GM18951 (cell line): Measurements from ENCODE around the gene NCKAP5.

Experiments used
- POLR2A ChIP-seq: IDR thresholded peaks from 4 replicates; pipeline ENCODE4 v1.6.1; 2011; ENCODE audit warnings: mild to moderate bottlenecking; ENCODE audit not compliant: insufficient read length, insufficient read depth; ENCODE audit errors: extremely low read depth
- in situ Hi-C: fragments of 300-500 bp; cut with MboI; formaldehyde crosslinking; loops from one replicate; pipeline ENCODE4 v1.12.0; 2022; ENCODE audit warnings: low sequenced_read_pairs, mixed read lengths, inconsistent platforms; ENCODE audit not compliant: unreplicated experiment

Gene NCKAP5

GRCh38 chr2:133409581-133410285 is 158.5 kb downstream of the NCKAP5 start:
- TF ChIP-seq POLR2A = no peak
- in situ Hi-C loops = no loop called here

GRCh38 chr2:133408671-133409070 is 159.6 kb downstream of the NCKAP5 start:
- no peak for TF ChIP-seq POLR2A
- in situ Hi-C loops = no loop called here

DNA sequence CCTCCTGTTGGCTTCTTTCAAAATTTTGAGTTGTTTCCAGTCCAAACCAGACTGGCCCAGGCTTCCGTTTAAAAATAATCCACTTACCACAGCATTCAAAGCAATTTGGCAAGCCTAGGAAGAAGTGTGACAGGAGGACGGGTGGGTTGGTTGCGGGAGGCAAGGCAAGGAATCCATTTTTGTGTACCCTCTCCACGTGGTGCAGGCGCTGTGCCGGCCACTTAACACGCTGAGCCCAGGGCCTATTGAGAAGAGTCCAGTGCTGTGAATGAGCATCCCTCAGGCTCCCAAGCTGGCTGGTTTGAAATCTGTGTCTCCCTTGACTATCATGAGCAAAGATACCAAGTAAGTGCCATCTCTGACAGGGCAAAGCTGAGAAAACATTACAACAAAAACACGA is 160.9 kb downstream of the NCKAP5 start:
- in situ Hi-C loops = no loop called here
- TF ChIP-seq POLR2A = no peak

DNA sequence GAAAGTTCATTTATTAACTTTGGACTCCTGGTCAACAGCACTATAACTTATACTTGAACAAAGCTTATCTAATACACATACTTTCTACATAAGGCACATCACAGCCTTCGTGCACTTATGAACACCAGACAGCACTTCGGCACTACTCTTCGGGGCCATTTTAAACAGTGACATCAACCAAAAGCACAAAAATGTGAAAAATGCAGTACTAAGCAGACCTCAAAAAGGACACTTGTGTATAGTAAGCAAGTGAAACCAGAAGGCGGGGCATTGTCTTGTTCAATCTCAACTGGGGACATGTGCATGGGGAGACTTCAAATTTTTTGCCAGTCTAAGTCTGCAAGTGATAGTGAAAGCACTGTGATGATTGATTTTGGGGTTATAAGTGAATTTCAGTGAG is 163.0 kb downstream of the NCKAP5 start:
- in situ Hi-C loops = no loop called here
- TF ChIP-seq POLR2A = no peak

GRCh38 chr2:133400411-133400810 is 167.9 kb downstream of the NCKAP5 start:
- in situ Hi-C loops = no loop called here
- TF ChIP-seq POLR2A = no peak

DNA sequence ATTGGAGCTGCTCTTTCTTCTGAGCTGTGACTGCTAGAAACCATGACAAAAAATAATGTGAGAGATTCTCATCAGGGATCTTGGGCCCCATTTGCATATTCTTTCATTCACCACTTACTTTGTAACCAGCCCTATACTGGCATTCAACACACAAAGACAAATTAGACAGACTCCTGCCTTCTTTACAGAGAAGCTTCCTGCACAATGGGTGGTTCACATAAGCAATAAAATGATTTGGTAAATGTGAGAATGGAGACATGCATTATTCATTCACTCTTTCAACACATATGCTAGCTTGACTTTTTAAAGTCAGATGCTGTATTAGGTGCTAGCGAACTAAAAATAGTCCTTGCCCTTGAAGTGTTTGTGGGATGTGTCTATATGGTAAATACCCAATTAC is 174.4 kb downstream of the NCKAP5 start:
- TF ChIP-seq POLR2A = no peak
- in situ Hi-C loops = no loop called here

- in situ Hi-C loops = no loop called here
- no peak for TF ChIP-seq POLR2A
Observed at GRCh38 chr2:133390156-133390555, 178.1 kb downstream of the NCKAP5 start.

DNA sequence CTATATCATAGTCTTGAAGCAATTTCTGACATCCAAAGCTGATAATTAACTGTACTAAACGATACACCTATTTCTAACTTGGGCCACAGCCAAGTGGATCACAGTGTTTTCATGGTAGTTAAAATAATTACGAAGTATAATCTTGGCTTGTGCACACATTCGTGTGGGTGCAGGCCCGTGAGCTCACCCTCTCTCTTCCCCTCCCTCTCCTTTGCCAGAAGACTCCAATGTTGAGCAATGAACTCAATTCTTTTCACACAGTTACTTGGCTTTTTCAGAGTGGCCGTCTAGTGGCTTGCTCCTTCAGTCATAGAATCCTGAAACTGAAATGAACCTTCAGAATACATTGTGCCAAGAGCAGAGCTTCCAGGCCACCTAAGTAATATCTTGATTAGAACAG is 178.7 kb downstream of the NCKAP5 start:
- in situ Hi-C loops = no loop called here
- no peak for TF ChIP-seq POLR2A

- in situ Hi-C loops = no loop called here
Observed at GRCh38 chr2:133382566-133382965, 185.7 kb downstream of the NCKAP5 start.

GRCh38 chr2:133380991-133381390 is 187.3 kb downstream of the NCKAP5 start:
- in situ Hi-C loops = no loop called here
- no peak for TF ChIP-seq POLR2A

More at GRCh38 chr2:133382566-133382965, 185.7 kb downstream of the NCKAP5 start:
- TF ChIP-seq POLR2A = no peak

GRCh38 chr2:133378928-133379549 is 189.2 kb downstream of the NCKAP5 start:
- TF ChIP-seq POLR2A = no peak
- in situ Hi-C loops = no loop called here

GRCh38 chr2:133378386-133378785 is 189.9 kb downstream of the NCKAP5 start:
- no peak for TF ChIP-seq POLR2A

DNA sequence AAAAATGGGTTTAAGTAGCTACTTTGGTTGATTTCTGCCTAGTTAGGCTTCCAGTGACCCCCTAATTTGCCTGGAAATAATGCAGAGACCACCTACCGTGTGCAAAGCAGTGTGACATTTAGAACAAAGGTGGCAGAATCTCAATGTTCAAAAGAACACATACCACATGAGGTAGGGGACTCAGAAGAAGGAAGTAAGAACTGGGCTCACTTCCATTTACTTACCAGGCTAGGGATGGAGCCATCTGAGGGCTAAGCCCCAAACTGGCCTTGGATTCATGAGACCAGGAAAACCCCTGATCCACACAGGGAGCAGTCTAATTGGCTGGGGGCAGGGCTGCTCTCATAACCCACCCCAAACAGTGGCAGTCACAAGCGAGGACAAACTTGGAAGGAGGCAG is 190.7 kb downstream of the NCKAP5 start:
- TF ChIP-seq POLR2A = no peak
- in situ Hi-C loops = no loop called here

More at GRCh38 chr2:133378386-133378785, 189.9 kb downstream of the NCKAP5 start:
- in situ Hi-C loops = no loop called here

DNA sequence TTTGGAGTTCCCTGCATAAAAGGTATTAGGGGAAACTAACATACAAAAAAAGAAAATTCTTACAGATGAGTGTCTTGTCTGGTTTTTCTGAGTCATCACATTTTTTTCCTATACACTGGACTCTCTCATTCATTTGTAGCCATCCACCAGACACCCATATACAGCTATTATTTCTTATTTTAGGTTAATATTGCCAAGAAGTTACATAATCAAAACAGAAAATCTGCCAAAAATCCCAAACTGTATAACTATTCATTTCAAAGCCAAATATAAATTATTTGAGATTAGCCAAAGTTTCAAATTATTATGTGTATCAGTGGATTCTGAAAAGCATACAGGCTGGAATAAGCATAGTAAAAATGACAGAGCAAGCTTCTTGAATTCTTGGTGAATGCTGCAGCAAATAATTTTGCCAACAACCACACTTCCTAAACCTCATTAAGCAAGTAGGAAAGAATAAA is 191.2 kb downstream of the NCKAP5 start:
- no peak for TF ChIP-seq POLR2A
- in situ Hi-C loops = no loop called here
